COR-L47 (cell line): Measurements from ENCODE around the gene SMAD3.
A peak's percentile ranks its signal among the peaks of the same experiment; 100 is the strongest.

Experiments used
- DNase-seq: peaks from one replicate; lab custom pipeline; 2025; lab: John Stamatoyannopoulos, UW

SMAD3 gene

GRCh38 chr15:67184208-67184925 lies 119.0 kb downstream of the SMAD3 start:
- no peak for DNase-seq

- DNase-seq: no peak
Observed at GRCh38 chr15:67185051-67185450, 119.6 kb downstream of the SMAD3 start.

- DNase-seq: no peak
Observed at GRCh38 chr15:67185621-67186225, 120.3 kb downstream of the SMAD3 start.

- DNase-seq: no peak
Observed at GRCh38 chr15:67186226-67186649, 120.8 kb downstream of the SMAD3 start.

- DNase-seq: peak; percentile 13
Observed at GRCh38 chr15:67186688-67187087, 121.3 kb downstream of the SMAD3 start.

- DNase-seq: no peak
Observed at GRCh38 chr15:67187351-67187854, 122.0 kb downstream of the SMAD3 start.

- no peak for DNase-seq
Observed at GRCh38 chr15:67188551-67189218, 123.3 kb downstream of the SMAD3 start.

GRCh38 chr15:67189326-67190051 lies 124.1 kb downstream of the SMAD3 start:
- DNase-seq: no peak

GRCh38 chr15:67190326-67190725 lies 124.9 kb downstream of the SMAD3 start:
- DNase-seq: no peak

GRCh38 chr15:67190813-67191212 lies 125.4 kb downstream of the SMAD3 start:
- DNase-seq: no peak

- no peak for DNase-seq
Observed at GRCh38 chr15:67192185-67192820, 126.9 kb downstream of the SMAD3 start.

- DNase-seq: no peak
Observed at GRCh38 chr15:67193223-67193990, 128.0 kb downstream of the SMAD3 start.

GRCh38 chr15:67194171-67195114 lies 129.0 kb downstream of the SMAD3 start:
- DNase-seq: no peak

- DNase-seq: no peak
Observed at GRCh38 chr15:67195305-67195704, 129.9 kb downstream of the SMAD3 start.

- DNase-seq: no peak
Observed at GRCh38 chr15:67196222-67196621, 130.8 kb downstream of the SMAD3 start.

GRCh38 chr15:67196672-67197363 lies 131.4 kb downstream of the SMAD3 start:
- no peak for DNase-seq

- no peak for DNase-seq
Observed at GRCh38 chr15:67197364-67197695, 131.9 kb downstream of the SMAD3 start.

GRCh38 chr15:67198157-67198754 lies 132.9 kb downstream of the SMAD3 start:
- DNase-seq: no peak

GRCh38 chr15:67199391-67199790 lies 134.0 kb downstream of the SMAD3 start:
- DNase-seq: no peak
